ENCODE data around the gene ESR1. TPM values are rescaled to one million over a fixed set of nuclear protein-coding genes. Genes with fewer than 3 reads are reported as not detected.
A peak's percentile ranks its signal among the peaks of the same experiment; 100 is the strongest.

Gene ESR1
- polyA plus RNA-seq, 4 donors, result 0.60 to 1.2 (median 0.71) TPM

GRCh38 chr6:152166897-152167296 lies 359.4 kb downstream of the ESR1 start:
- DNase-seq (ENCODE audit: low read depth in 4 of 4, low spot score in 3 of 4), result no peak

- DNase-seq (ENCODE audit: low read depth in 4 of 4, low spot score in 3 of 4), result peak in 1 of 4 donors; percentile 8
These were observed 360.4 kb downstream of the ESR1 start for GRCh38 chr6:152167641-152168603.

GRCh38 chr6:152170313-152170701 lies 362.8 kb downstream of the ESR1 start:
- no peak for DNase-seq (ENCODE audit: low read depth in 4 of 4, low spot score in 3 of 4)

GRCh38 chr6:152170702-152171667 lies 363.5 kb downstream of the ESR1 start:
- DNase-seq (ENCODE audit: low read depth in 4 of 4, low spot score in 3 of 4), result no peak

GRCh38 chr6:152173321-152173720 lies 365.8 kb downstream of the ESR1 start:
- no peak for DNase-seq (ENCODE audit: low read depth in 4 of 4, low spot score in 3 of 4)

- DNase-seq (ENCODE audit: low read depth in 4 of 4, low spot score in 3 of 4), result no peak
These were observed 366.5 kb downstream of the ESR1 start for GRCh38 chr6:152173957-152174356.

GRCh38 chr6:152176268-152176667 lies 368.8 kb downstream of the ESR1 start:
- DNase-seq (ENCODE audit: low read depth in 4 of 4, low spot score in 3 of 4), result no peak
